ENCODE measurements around the gene CELF4.

DNA sequence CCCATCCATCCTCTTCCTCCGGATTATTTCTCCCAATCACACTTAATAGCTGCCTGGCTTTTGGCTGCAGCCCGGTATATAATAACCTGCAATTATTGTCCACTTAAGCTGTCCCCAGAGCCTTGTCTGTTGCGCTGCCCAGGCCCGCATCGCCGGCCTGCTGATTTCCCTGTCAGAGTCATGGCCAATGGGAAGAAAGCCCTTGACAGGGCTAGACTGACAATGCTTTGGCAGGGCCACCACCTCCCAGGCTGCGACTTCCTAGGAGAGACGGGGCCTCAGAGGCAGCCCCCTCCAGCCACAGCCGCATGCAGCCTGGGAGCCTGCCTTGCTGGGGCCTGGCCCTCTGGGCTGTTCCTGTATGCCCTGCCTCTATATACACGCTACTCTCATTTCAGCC lies 10.0 kb upstream of the CELF4 start:
- TF ChIP-seq POLR2A (IDR thresholded peaks at IDR 0.05) (no peak), POLR2AphosphoS5 (IDR thresholded peaks at IDR 0.05) (no peak), EP300 (IDR thresholded peaks at IDR 0.05) (no peak)
- TF ChIP-seq, protein P1, sequence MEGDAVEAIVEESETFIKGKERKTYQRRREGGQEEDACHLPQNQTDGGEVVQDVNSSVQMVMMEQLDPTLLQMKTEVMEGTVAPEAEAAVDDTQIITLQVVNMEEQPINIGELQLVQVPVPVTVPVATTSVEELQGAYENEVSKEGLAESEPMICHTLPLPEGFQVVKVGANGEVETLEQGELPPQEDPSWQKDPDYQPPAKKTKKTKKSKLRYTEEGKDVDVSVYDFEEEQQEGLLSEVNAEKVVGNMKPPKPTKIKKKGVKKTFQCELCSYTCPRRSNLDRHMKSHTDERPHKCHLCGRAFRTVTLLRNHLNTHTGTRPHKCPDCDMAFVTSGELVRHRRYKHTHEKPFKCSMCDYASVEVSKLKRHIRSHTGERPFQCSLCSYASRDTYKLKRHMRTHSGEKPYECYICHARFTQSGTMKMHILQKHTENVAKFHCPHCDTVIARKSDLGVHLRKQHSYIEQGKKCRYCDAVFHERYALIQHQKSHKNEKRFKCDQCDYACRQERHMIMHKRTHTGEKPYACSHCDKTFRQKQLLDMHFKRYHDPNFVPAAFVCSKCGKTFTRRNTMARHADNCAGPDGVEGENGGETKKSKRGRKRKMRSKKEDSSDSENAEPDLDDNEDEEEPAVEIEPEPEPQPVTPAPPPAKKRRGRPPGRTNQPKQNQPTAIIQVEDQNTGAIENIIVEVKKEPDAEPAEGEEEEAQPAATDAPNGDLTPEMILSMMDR (IDR thresholded peaks at IDR 0.05), result no peak
